ENCODE results near the gene IRF2BP1.

The IRF2BP1 gene

GRCh38 chr19:45885556-45886426 lies at the start of gene IRF2BP1:
Gene IRF2BP1, minus strand, starts transcription at chr19:45886141. Its CDS starts 367 bp downstream, at chr19:45885774.
- DNase-seq (ENCODE audit: low read depth): peak; percentile 81

- no peak for DNase-seq (ENCODE audit: low read depth)
Measured at GRCh38 chr19:45935267-45935666, 49.3 kb upstream of the IRF2BP1 start.

- DNase-seq (ENCODE audit: low read depth): no peak
Measured at GRCh38 chr19:45934551-45935230, 48.8 kb upstream of the IRF2BP1 start.

GRCh38 chr19:45933759-45934158 lies 47.8 kb upstream of the IRF2BP1 start:
- no peak for DNase-seq (ENCODE audit: low read depth)

GRCh38 chr19:45931055-45931454 lies 45.1 kb upstream of the IRF2BP1 start:
- no peak for DNase-seq (ENCODE audit: low read depth)

GRCh38 chr19:45929247-45929646 lies 43.3 kb upstream of the IRF2BP1 start:
- no peak for DNase-seq (ENCODE audit: low read depth)

GRCh38 chr19:45927565-45928261 lies 41.8 kb upstream of the IRF2BP1 start:
- DNase-seq (ENCODE audit: low read depth): peak; percentile 72

- no peak for DNase-seq (ENCODE audit: low read depth)
Measured at GRCh38 chr19:45924891-45925447, 39.0 kb upstream of the IRF2BP1 start.

GRCh38 chr19:45922281-45922680 lies 36.3 kb upstream of the IRF2BP1 start:
- DNase-seq (ENCODE audit: low read depth): no peak

GRCh38 chr19:45920458-45920857 lies 34.5 kb upstream of the IRF2BP1 start:
- DNase-seq (ENCODE audit: low read depth): no peak

GRCh38 chr19:45919678-45920077 lies 33.7 kb upstream of the IRF2BP1 start:
- DNase-seq (ENCODE audit: low read depth): no peak

- DNase-seq (ENCODE audit: low read depth): no peak
Measured at GRCh38 chr19:45918721-45919120, 32.8 kb upstream of the IRF2BP1 start.

GRCh38 chr19:45917421-45918091 lies 31.6 kb upstream of the IRF2BP1 start:
- DNase-seq (ENCODE audit: low read depth): no peak

GRCh38 chr19:45913874-45914830 lies 28.2 kb upstream of the IRF2BP1 start, which contains the start of gene NANOS2:
Gene NANOS2, minus strand, starts transcription at chr19:45914778. Its CDS starts 85 bp downstream, at chr19:45914693.
- DNase-seq (ENCODE audit: low read depth): no peak

- no peak for DNase-seq (ENCODE audit: low read depth)
Measured at GRCh38 chr19:45911291-45911690, 25.4 kb upstream of the IRF2BP1 start.

- DNase-seq (ENCODE audit: low read depth): no peak
Measured at GRCh38 chr19:45908956-45909355, 23.0 kb upstream of the IRF2BP1 start.

GRCh38 chr19:45906221-45906620 lies 20.3 kb upstream of the IRF2BP1 start:
- DNase-seq (ENCODE audit: low read depth): no peak

GRCh38 chr19:45905011-45905410 lies 19.1 kb upstream of the IRF2BP1 start:
- no peak for DNase-seq (ENCODE audit: low read depth)

- DNase-seq (ENCODE audit: low read depth): peak; percentile 99
Measured at GRCh38 chr19:45902651-45903625, 17.0 kb upstream of the IRF2BP1 start.
